HG03196 (cell line): ENCODE results near the gene GNB2.
"Not testable (repeated sequence)": the region's sequence is repeated elsewhere in the genome, so short reads cannot be mapped to it uniquely, and the experiment has no call there.

Experiments used
- ATAC-seq: cut with Tn5 transposase; IDR thresholded peaks from one replicate; pipeline ENCODE4 v1.9.1; 2021; ENCODE audit not compliant: unreplicated experiment

GNB2 gene

DNA sequence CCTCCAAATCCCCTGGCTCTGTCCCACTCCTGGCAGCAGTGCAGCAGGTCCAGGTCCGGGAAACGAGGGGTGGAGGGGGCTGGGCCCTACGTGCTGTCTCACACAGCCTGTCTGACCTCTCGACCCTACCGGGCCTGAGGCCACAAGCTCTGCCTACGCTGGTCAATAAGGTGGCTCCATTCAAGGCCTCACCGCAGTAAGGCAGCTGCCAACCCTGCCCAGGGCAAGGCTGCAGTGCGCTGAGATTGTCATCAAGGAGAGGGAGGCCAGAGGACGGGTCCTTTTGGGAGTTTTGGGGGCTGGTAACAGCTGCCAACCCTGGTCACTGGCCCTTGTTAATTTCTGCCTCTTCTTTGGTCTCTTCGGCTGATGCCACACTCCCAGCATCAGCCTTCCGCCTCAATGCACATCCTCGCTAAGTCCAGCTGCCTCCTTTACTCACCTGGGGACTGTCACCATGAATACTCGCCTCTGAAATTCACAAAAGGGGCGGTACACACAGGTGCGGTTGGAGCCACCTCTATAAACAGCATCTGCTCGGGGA, 50.3 kb downstream of the GNB2 start:
- no peak for ATAC-seq

DNA sequence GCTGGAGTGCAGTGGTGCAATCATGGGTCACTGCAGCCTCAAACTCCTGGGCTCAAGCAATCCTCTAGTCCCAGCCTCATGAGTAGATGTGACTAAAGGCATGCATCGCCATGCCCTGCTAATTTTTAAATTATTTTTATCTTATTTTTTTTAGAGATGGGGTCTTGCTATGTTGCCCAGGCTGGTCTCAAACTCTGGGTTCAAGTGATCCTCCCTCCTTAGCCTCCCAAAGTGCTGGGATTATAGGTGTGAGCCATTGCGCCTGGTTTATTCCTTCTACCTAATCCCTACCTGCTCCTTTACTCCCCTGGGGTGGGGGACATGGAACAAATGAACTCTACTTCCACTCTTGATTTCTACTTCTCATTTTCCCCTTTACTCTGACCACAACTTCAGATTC, 50.8 kb downstream of the GNB2 start:
- ATAC-seq, result not testable (repeated sequence)

GRCh38 chr7:100726996-100727761, 53.6 kb downstream of the GNB2 start:
- ATAC-seq, result no peak

GRCh38 chr7:100728196-100728595, 54.7 kb downstream of the GNB2 start:
- no peak for ATAC-seq
